ENCODE data around the gene GGCT. TPM values are rescaled to one million over a fixed set of nuclear protein-coding genes. Genes with fewer than 3 reads are reported as not detected.
"Not testable (repeated sequence)": the region's sequence is repeated elsewhere in the genome, so short reads cannot be mapped to it uniquely, and the experiment has no call there.

Gene GGCT
- total RNA-seq, 2 experiments from 2014 or later = 34.2 to 37.7 TPM

GRCh38 chr7:30491417-30491816, 13.2 kb downstream of the GGCT start:
- Mint-ChIP-seq H3K4me1 (no peaks in the 10 kb centered on the region), H3K9me3 (peaks cover 9% of the 10 kb centered on the region), H3K4me3 (no peak overlapping the region), H3K27me3 (peaks cover 19% of the 10 kb centered on the region), H3K27ac (no peak overlapping the region), H3K36me3 (ENCODE audit: low read depth) (peaks cover 31% of the 10 kb centered on the region)
- CTCF ChIA-PET = no interaction called here
- POLR2A ChIA-PET = no interaction called here
- DNase-seq = no peak

- peaks cover 4% of the 10 kb centered on the region for H3K9me3 Mint-ChIP-seq
- no peak for DNase-seq
- peaks cover 3% of the 10 kb centered on the region for H3K36me3 Mint-ChIP-seq (ENCODE audit: low read depth)
- no peak overlapping the region for H3K27ac Mint-ChIP-seq
- CTCF ChIA-PET = no interaction called here
- H3K27me3 Mint-ChIP-seq = peaks cover 13% of the 10 kb centered on the region
- POLR2A ChIA-PET = interaction anchor here (1.0 to 1.8 kb wide), 2 partner anchors 9 to 165 kb away, joined by 5 to 6 read pairs; partner anchors contain the start of gene NOD1
- H3K4me3 Mint-ChIP-seq = no peak overlapping the region
- no peaks in the 10 kb centered on the region for H3K4me1 Mint-ChIP-seq
Observed at GRCh38 chr7:30487371-30487770, 17.3 kb downstream of the GGCT start.

GRCh38 chr7:30485667-30486066, 19.0 kb downstream of the GGCT start:
- no peak overlapping the region for H3K4me3 Mint-ChIP-seq

GRCh38 chr7:30481416-30481815, 23.2 kb downstream of the GGCT start:
- H3K9me3 Mint-ChIP-seq; H3K27ac Mint-ChIP-seq; DNase-seq; H3K36me3 Mint-ChIP-seq (ENCODE audit: low read depth); POLR2A ChIA-PET; CTCF ChIA-PET; H3K4me3 Mint-ChIP-seq; H3K27me3 Mint-ChIP-seq: not testable (repeated sequence)
- peaks cover 29% of the 10 kb centered on the region for H3K4me1 Mint-ChIP-seq

More at GRCh38 chr7:30485667-30486066, 19.0 kb downstream of the GGCT start:
- H3K36me3 Mint-ChIP-seq (ENCODE audit: low read depth) = no peaks in the 10 kb centered on the region
- DNase-seq = no peak
- ChIA-PET POLR2A (no interaction called here), CTCF (no interaction called here)
- H3K9me3 Mint-ChIP-seq = no peaks in the 10 kb centered on the region
- no peaks in the 10 kb centered on the region for H3K4me1 Mint-ChIP-seq
- H3K27me3 Mint-ChIP-seq = peaks cover 9% of the 10 kb centered on the region
- H3K27ac Mint-ChIP-seq = no peak overlapping the region

GRCh38 chr7:30479202-30480120, 25.2 kb downstream of the GGCT start:
- H3K36me3 Mint-ChIP-seq (ENCODE audit: low read depth) = peaks cover 13% of the 10 kb centered on the region
- POLR2A ChIA-PET = interaction anchor here (1.2 to 3.5 kb wide), 12 partner anchors 11 to 345 kb away, joined by 3 to 37 read pairs (median 9); partner anchors contain the start of genes GARS1, GGCT, MTURN and ZNRF2
- peak; percentile 41 for DNase-seq
- H3K4me3 Mint-ChIP-seq = peak overlapping the region; percentile 93
- peaks cover 48% of the 10 kb centered on the region for H3K4me1 Mint-ChIP-seq
- CTCF ChIA-PET = interaction anchor here (1.9 kb wide), 1 partner anchor 24 kb away, joined by 7 read pairs; no protein-coding TSS in a partner anchor
- no peaks in the 10 kb centered on the region for H3K27me3 Mint-ChIP-seq
- peak overlapping the region; percentile 75 for H3K27ac Mint-ChIP-seq
- no peaks in the 10 kb centered on the region for H3K9me3 Mint-ChIP-seq

GRCh38 chr7:30478349-30479201, 26.1 kb downstream of the GGCT start, which contains the start of gene NOD1:
Gene NOD1, minus strand, starts transcription at chr7:30478784. Its CDS starts 21,863 bp downstream, at chr7:30456921.
- DNase-seq = peak; percentile 75
- CTCF ChIA-PET = interaction anchor here (0.8 to 1.9 kb wide), 8 partner anchors 9 to 202 kb away, joined by 3 to 7 read pairs (median 6); no protein-coding TSS in a partner anchor

GRCh38 chr7:30476459-30477145, 28.0 kb downstream of the GGCT start:
- Mint-ChIP-seq H3K27ac (peak overlapping the region; percentile 50), H3K4me3 (peak overlapping the region; percentile 54)
- POLR2A ChIA-PET = interaction anchor here (2.1 to 3.5 kb wide), 3 partner anchors 8 to 154 kb away, joined by 7 to 23 read pairs (median 12); no protein-coding TSS in a partner anchor

More at GRCh38 chr7:30478349-30479201, 26.1 kb downstream of the GGCT start, which contains the start of gene NOD1:
- H3K4me3 Mint-ChIP-seq = peak within 1 kb of the TSS; percentile 93
- no peaks in the 10 kb centered on the region for H3K9me3 Mint-ChIP-seq
- POLR2A ChIA-PET = interaction anchor here (0.8 to 3.5 kb wide), 22 partner anchors 10 to 344 kb away, joined by 3 to 37 read pairs (median 4); partner anchors contain the start of genes GARS1, GGCT, MTURN and ZNRF2
- peaks cover 21% of the 10 kb centered on the region for H3K36me3 Mint-ChIP-seq (ENCODE audit: low read depth)
- no peaks in the 10 kb centered on the region for H3K27me3 Mint-ChIP-seq
- H3K27ac Mint-ChIP-seq = peak within 1 kb of the TSS; percentile 87
- H3K4me1 Mint-ChIP-seq = peaks cover 55% of the 10 kb centered on the region

GRCh38 chr7:30475580-30475979, 29.0 kb downstream of the GGCT start:
- POLR2A ChIA-PET = no interaction called here
- DNase-seq = no peak
- CTCF ChIA-PET = interaction anchor here (1.0 kb wide), 1 partner anchor 10 kb away, joined by 3 read pairs; no protein-coding TSS in a partner anchor
- Mint-ChIP-seq H3K4me3 (no peak overlapping the region), H3K9me3 (no peaks in the 10 kb centered on the region), H3K27ac (no peak overlapping the region), H3K36me3 (ENCODE audit: low read depth) (peaks cover 34% of the 10 kb centered on the region), H3K27me3 (no peaks in the 10 kb centered on the region), H3K4me1 (peaks cover 85% of the 10 kb centered on the region)

More at GRCh38 chr7:30476459-30477145, 28.0 kb downstream of the GGCT start:
- H3K4me1 Mint-ChIP-seq = peaks cover 75% of the 10 kb centered on the region
- DNase-seq = no peak
- CTCF ChIA-PET = interaction anchor here (0.7 kb wide), 1 partner anchor 449 kb away, joined by 3 read pairs; the partner anchor contains the start of gene PLEKHA8
- peaks cover 34% of the 10 kb centered on the region for H3K36me3 Mint-ChIP-seq (ENCODE audit: low read depth)
- no peaks in the 10 kb centered on the region for H3K9me3 Mint-ChIP-seq
- no peaks in the 10 kb centered on the region for H3K27me3 Mint-ChIP-seq

- ChIA-PET POLR2A (no interaction called here), CTCF (interaction anchor here (1.0 kb wide), 1 partner anchor 10 kb away, joined by 3 read pairs; no protein-coding TSS in a partner anchor)
- no peaks in the 10 kb centered on the region for H3K27me3 Mint-ChIP-seq
- no peak overlapping the region for H3K27ac Mint-ChIP-seq
- no peaks in the 10 kb centered on the region for H3K9me3 Mint-ChIP-seq
- no peak overlapping the region for H3K4me3 Mint-ChIP-seq
- peaks cover 83% of the 10 kb centered on the region for H3K4me1 Mint-ChIP-seq
- DNase-seq = no peak
- H3K36me3 Mint-ChIP-seq (ENCODE audit: low read depth) = peaks cover 34% of the 10 kb centered on the region
Observed at GRCh38 chr7:30474893-30475292, 29.7 kb downstream of the GGCT start.

GRCh38 chr7:30474485-30474884, 30.1 kb downstream of the GGCT start:
- POLR2A ChIA-PET = no interaction called here
- H3K27ac Mint-ChIP-seq = no peak overlapping the region
- peaks cover 79% of the 10 kb centered on the region for H3K4me1 Mint-ChIP-seq
- no peaks in the 10 kb centered on the region for H3K9me3 Mint-ChIP-seq
- H3K27me3 Mint-ChIP-seq = no peaks in the 10 kb centered on the region
- H3K4me3 Mint-ChIP-seq = no peak overlapping the region
- CTCF ChIA-PET = interaction anchor here (1.0 kb wide), 1 partner anchor 9 kb away, joined by 3 read pairs; no protein-coding TSS in a partner anchor
- no peak for DNase-seq
- peaks cover 34% of the 10 kb centered on the region for H3K36me3 Mint-ChIP-seq (ENCODE audit: low read depth)

- Mint-ChIP-seq H3K4me3 (no peak overlapping the region), H3K27ac (no peak overlapping the region), H3K9me3 (no peaks in the 10 kb centered on the region), H3K36me3 (ENCODE audit: low read depth) (peaks cover 34% of the 10 kb centered on the region), H3K4me1 (peaks cover 79% of the 10 kb centered on the region), H3K27me3 (no peaks in the 10 kb centered on the region)
- no peak for DNase-seq
- POLR2A ChIA-PET = interaction anchor here (1.9 kb wide), 1 partner anchor 19 kb away, joined by 5 read pairs; no protein-coding TSS in a partner anchor
- CTCF ChIA-PET = no interaction called here
Observed at GRCh38 chr7:30473903-30474302, 30.7 kb downstream of the GGCT start.
